Stimulated activated CD4-positive, alpha-beta T cell treated with anti-CD3 and anti-CD28 coated beads, Interleukin-4, amount 100 ng/mL, for 1 hour (primary cell): ENCODE results near the gene C14orf180.

Experiments
- DNase-seq: peaks from one replicate; pipeline ENCODE4 v3.0.0-alpha.2; 2020

Gene C14orf180

DNA sequence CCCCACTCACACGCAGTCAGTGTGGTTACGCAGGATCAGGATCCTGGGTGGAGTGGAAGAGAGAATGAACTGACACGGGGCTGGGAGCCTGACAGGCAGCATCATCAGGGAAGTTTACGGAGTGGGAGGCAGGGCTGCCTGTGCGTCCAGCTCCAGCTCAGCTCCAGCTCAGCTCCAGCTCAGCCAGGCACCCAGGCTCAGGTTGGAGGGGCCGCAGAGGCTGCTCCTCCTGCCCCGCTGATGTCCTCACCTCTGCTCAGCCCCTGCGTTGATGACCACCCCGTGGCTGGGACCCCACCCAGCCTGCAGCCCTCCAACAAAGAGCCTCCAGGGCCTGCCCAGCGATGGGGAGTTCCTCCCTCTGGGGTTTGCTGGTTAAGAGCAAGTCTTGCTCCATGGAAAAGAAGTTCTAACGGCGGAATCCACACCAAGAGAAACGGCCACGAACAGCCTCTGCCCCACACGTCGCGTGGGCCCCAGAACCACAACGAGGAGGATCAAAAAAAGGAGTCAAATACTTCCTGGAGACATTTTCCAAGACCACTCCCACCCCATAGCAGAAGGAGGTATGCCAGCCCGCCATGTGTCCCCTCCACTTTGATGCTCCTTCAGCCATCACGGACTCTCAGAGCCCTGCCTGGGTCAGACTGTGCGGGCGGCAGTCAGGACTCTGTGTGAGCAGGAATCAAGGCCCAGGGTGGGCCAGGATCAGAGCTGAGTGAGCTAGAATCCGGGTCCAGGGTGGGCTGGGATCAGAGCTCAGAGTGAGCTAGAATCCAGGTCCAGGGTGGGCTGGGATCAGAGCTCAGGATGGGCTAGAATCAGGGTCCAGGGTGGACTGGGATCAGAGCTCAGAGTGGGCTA is 17.7 kb upstream of the C14orf180 start:
- DNase-seq: no peak

DNA sequence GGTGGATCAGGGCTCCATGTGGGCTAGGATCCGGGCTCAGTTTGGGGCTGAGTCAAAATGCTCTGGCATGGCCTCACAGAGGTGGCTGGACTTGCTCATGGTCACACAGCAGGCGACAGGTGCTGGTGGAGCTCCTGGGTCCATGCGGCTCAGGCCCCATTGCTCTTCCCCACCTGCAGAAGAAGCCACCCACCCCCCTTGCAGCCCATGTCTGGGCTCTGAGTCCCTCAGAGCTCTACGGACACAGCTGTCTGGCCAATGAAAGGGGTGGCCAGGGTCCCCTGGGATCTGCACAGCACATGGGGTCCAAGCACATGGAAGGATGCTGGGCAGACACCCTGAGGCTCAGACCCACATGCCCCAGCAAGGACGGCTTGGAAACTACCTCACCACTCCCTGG is 17.0 kb upstream of the C14orf180 start:
- no peak for DNase-seq

DNA sequence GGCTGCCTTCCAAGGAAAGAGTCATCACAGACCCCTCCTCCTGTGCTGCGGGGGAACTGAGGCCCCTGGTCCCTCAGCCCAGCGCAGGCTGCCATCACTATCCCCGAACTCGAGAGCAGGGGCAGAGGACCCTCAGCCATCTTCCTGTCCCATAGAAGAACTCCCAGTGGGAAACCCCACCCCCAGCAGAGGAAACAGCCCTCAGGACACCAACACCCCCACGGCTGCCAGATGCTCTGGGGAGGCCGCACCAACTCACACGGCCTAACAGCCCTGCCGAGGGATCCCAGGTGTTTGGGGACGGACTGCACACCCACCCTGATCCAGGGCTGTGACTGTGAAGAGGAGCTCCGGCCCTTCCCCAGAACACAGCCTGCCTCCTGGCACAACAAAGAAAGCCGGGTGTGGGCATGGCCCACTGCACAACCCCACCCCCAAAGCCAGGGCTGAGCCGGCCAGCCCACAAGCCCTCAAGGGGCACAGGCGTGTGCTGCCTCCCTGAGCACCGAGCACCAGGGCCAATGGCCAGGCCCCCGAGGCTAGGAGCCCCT is 16.3 kb upstream of the C14orf180 start:
- no peak for DNase-seq

DNA sequence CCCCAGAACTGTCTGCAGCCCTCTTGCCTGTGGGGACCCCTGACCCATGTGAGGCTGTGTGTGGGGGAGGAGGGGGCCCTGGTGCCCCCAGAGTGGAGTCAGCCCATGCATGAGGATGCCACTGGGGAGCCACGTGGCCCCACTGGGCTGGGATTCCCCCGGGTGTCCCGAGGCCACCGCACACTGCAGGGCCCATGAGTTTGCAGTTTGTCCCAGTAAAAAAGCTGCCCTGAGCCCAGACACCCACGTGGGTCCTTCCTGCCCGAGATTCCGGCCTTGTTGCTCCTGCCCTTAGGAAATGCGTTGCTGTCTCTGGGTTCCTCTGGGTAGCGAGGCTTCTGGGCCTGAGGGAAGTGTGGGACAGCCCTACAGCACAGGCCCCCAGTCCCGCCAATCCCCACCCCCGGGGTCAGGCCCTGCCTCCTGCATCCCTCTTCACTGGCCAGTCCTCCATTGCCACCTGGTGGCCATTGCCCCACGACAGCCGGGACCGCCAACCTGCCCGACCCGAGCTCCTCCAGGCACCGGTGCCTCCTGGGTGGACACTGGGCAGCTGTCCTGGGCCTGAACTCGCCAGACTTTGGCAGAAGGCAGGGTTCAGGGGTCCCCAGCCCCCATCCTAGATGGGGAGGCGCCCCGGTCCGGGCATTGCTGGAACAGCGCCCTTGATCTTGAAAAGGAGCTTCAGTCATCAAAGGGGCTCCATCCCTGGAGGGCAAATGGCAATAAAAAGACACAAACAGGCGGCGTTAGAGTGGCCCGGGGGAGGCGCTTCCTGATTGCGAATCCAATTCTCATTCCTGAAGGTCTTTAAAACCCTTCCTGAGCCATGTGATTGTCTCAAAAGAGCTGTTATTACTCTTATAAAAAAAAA is 15.6 kb upstream of the C14orf180 start:
- peak; percentile 66 for DNase-seq

DNA sequence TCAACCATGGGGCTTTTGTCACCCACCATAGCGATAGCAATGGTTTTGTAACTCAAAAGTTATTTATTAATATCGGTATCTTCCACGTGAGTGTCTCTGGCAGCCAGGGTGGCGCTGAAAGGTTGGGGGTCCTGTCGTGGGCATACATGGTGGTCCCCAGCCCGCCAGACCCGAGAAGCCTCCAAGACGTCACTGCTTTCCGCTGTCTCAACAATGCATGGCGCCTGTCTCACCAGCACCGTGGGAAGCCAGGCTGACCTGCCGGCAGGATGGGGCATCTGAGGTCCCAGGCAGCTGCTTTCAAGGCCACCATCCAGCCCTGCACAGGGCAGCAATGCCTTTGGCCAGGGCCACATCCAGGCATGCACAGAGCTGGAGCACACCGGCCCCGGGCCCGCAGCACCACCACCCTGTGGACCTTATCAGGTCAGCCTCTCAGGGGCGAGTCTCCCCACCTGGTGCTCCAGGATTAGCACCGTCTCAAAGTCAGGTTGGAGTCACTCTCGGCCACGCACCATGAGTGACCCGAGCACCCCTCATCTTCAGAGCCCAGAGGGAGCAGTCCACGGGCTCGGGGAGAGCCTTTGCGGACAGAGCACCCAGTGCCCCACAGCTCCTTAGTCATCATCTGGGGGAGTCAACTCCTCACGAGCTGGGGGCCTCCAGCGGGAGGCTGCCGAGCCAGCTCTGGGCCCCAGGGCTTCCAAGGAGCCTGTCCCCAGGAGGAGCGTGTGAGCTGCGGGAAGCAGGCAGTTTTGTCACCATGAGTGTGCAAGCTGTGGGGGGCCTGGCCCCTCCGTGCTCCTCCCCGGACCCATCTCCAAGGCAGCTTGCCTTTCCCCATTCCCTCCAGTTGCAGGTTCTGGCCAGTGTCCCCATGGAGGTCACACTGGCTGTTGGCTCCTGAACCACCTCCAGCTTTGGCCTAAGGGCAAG is 14.6 kb upstream of the C14orf180 start:
- DNase-seq: no peak

DNA sequence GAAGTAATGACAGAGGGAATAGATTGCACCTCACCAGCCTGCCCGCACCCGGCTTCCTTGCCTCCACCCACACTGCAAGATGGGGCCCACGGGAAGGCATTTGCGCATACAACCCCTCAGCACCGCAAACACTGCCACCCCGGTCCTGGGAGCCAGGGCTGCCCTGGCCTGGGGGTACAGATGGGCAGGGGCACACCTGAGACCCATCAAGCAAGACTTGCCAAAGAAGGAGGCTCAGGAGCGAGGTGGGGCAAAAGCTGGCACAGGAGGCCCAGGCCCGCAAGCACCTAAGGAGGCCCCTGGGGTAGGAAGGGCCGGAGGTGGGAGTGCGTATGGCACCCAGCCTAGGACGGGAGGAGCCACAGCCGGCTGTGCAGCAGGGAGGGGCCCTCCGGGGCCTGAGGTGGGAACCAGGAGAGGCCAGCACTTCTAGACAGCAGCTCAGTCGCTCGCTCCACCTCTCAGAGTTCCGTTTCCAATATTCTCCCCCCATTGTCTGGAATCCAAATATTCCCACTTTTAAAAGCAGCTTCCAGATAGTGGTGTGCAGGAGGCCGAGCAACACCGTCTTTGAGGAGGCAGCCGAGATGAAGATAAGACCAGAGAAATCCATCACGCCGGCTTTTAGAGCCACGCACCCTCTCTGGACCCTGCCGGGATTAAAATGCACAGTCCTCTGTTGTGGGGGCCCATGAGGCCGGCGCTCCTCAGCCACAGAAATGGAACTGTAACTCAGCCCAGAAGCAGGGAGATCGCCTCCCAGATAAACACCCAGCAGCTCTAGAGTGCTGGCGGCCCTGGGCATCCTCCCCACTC is 12.2 kb upstream of the C14orf180 start:
- DNase-seq: no peak

DNA sequence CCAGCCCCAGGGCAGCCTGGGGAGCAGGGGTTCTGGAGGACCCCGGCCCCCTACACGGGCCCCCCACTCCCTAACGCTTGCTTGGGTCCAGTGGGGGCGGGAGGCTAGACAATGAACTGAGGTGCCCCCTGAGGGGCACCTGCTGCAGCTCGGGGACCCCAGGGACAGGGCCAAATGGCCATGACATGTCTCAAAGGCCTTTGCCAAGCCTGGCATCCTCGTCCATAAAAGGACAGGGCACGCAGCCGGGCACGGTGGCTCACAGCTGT is 11.7 kb upstream of the C14orf180 start:
- DNase-seq: no peak

DNA sequence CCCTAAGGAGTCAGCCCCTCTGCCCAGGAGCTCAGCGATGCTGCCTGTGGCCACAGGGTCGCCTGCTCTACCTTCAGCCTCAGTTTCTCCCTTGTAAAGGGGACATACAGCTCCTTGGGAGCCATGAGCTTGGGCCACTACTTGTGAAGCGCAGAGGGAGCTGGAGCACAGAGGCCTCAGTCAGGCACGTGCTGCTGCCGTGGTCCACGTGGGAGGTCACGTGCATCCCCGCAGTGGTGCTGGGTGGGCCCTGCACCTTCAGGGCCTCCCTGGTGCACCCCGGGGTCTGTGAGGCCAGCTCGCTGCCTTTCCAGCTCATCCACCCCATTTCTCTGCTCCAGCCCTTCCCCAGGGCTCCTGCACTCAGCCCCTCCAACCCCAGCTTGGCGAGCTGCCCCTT is 10.9 kb upstream of the C14orf180 start:
- DNase-seq: no peak

DNA sequence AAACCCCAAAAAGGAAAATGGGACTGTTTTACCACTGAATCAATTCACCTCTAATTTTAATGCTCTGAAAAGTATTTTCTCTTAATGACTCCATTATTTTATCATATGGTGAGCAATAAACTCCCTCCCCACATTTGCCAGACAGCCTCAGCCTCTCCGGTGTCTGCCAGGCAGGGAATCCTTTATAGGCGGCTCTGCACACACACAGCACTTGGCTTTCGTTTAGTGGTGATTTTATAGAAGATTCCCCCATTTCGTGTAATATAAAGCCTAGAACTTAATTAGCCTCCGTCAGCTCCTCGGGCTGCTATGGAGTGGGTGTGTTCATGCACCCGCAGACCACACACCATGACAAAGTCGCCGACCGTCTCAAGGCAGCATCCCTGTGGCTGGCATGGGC is 10.1 kb upstream of the C14orf180 start:
- no peak for DNase-seq

DNA sequence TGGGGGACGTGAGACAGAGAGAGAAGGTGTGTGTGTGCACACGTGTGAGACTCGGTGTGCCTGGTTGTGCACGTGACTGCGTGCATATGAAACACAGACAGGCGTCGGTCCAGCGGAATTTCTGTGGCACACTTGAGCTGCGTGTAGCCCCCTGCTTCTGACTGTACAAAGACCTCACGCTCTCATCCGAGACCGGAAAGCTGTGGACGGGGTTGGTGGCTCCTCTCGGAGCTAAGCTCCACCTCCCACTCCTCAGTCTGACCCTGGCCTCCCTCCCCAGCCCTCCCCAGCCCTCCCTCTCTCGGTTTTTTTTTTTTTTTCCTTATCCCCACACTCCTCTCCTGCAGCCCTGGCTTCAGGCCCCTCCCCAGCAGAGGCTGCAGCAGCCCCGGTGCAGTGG is 8.3 kb upstream of the C14orf180 start:
- DNase-seq: no peak

DNA sequence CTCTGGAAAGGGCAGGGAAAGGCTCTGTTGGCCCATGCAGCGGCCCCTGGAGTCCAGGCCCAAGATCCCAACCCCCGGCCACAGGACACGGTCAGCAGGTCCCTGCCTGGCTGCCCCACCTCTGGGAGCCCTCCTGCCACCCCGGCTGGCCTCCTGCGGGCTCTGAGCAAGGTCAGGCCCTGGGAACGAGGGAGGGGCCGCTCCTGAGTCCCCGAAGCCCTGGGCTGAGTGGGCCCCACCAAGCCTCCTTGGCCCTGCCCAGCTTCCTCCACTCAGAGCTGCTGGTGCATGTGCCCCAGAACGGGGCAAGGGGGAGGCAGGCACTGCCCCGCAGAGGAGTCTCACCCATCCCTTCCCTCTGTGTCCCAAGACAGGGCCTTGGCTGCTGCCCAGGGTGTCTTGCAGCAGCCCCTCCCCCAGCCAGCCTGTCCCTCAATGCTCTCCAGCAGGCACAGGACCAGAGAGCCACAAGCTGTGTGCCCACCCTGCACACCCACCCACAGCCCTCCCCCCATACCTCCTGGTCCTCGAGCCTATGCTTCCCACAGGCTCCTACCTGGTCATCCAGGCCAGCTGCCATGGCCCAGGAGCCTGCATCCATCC is 7.4 kb upstream of the C14orf180 start:
- DNase-seq: no peak

DNA sequence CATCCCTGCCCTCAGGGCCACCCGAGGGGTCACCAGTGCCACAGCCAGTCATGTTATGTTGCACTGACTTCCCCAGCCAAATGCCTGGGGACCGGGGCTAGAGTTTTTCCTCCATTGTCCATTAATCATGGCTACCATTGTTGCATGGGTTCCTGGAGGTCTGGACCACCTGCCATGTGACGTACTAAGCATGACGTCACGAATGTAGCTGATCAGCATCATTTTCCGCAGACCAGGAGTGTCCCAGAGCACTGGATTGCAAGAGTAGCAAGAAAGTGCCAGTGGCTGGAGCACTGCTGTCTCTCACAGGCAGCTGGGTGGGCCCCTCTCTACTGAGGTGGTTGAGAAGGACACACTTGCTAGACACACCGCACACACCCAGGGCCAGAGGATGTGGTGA is 6.9 kb upstream of the C14orf180 start:
- DNase-seq: no peak

DNA sequence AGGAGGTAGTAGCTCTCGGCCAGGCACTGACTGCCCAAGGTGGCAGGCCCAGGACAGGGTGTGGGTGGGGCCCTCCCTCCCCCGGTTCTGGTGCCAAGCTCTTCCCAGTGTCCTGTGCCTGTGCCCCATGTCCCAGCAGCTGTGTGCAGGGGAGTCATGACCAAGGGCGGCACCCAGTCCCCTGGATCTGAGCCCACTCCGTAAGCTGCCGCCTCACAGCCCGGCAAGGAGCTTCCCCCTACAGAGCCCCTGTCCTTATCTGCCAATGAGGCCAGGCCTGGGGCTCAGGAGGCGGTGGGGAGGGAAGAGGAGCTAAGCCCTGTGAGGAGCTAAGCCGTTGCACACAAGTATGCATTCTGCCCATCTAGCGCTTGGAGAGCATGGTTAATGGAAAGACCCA is 5.6 kb upstream of the C14orf180 start:
- no peak for DNase-seq

DNA sequence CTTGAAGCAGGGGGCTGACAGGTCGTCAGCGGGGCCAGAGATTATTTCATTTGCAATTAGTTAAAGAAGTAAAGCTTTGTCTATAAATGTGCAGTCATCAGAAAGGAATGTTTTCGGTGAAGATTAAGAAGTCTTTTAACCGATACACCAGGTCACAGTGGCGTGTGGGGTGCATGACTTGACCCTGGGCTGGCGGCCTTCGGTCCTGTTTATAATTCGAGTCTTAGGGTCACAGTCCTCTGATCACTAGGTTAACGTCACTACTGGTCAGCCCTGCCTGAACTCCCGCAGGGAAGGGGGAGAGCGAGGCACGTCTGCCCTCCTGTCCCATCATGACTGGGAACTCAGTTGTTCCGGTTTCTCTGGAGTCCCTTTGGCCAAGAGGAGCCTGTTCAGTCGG is 5.0 kb upstream of the C14orf180 start:
- DNase-seq: no peak

DNA sequence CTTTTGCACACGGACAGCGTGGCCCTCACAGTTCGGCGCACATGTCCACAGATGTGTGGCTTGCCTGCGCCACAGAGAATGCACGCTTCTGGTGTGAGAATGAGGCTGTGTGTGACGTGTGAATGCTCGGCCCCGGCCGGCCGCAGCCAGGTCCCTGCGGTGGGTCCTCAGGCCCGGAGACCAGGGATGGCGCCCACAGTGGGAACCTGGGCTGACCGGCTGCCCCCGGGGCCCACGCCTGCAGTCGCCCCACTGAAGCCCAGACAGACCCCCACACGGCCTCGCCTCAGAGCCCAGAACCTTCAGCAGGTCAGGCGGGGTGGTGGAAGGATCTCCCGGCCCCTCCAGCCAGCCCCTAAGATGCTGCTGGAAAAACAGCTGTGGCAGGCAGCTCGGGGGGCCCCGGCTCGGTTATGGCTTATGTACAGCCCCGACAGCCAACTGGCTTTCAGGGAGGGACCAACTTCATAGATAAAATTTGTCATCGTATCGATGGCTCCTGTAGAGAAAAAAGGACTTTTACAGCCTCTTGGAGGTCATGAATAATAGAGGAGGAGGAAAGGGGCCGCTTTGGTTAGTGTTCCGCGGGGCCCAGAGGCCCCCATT is 4.5 kb upstream of the C14orf180 start:
- no peak for DNase-seq

DNA sequence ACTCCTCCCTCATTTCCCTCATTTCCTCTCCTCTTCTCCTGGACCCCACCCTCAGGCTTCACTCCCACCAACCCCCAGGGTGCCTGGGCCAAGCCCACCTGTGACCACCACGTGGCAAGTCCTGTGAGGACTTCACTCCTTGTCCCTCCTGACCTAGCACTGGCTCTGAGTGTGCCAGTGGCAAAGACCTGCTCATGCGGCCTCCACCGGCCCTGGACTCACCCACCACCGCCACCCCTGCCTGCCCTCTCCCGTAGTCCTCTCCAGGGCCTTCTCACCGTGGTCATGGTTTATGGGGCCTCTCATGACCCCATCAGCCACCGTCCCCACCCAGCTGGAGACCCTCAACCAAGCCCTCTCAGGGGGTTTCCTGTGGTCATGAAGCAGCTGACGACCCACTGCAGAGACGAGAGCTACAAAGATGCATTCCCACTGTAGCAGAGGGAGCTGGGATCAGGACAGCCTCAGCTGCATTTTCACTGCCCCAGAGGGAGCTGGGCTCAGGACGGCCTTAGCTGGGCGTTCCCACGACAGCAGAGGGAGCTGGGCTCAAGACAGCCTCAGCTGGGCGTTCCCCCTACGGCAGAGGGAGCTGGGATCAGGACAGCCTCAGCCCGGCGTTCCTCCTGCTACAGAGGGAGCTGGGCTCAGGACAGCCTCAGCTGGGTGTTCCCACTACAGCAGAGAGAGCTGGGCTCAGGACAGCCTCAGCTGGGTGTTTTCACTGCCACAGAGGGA is 3.2 kb upstream of the C14orf180 start:
- DNase-seq: no peak

DNA sequence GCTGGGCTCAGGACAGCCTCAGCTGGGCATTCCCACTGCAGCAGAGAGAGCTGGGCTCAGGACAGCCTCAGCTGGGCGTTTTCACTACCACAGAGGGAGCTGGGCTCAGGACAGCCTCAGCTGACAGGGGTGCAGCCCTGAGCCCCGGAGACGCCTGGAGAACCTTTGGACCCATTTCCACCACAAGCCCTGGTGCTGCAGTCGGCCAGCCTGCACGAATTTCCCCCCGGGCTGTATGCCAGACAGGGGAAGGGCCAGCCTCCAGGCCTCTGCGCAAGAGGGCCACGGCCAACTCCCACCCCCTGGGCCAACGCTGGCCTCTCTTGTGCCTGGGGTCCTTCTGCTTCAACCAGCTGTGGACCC is 2.6 kb upstream of the C14orf180 start:
- no peak for DNase-seq

DNA sequence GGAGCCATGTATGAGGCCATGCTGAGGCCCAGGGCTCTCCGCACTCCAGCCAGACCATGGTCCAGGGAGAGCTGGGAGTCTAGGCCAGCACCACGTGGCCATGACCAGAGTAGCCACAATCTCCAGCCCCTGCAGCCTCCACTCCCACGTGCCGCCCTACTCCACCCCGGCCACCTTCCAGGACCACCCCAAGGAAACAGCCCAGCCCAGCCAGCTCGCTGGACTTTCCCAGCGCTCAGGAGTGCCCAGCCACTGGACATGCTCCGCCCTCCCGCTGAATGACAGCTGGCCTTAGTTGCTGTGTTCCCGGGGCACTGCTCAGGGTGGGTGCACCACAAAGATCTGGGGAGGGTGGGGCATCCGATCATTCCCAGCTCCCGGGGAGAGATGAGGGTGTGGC is 2.1 kb upstream of the C14orf180 start:
- DNase-seq: no peak

DNA sequence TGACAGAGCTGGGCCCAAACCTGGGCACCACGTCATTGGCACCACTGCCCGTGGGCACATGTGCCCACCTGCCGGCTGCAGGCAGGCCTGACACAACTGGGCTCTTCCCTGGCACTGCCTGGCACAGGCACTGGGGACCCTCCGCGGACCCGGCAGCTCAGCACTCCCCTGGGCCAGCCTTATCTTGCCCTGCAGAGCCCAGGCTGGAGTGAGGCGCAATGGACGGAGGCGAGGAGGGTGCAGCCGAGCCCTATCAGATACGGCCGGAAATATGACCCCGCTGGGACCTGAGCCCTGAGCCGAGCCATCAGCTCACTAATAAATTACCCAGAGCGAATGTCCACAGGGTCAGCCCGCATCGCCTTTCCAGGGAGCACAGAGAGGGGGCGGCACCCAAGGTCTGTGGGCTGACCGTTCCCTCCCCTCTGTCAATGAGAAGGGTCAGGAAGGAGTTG is 1.7 kb upstream of the C14orf180 start:
- DNase-seq: no peak

DNA sequence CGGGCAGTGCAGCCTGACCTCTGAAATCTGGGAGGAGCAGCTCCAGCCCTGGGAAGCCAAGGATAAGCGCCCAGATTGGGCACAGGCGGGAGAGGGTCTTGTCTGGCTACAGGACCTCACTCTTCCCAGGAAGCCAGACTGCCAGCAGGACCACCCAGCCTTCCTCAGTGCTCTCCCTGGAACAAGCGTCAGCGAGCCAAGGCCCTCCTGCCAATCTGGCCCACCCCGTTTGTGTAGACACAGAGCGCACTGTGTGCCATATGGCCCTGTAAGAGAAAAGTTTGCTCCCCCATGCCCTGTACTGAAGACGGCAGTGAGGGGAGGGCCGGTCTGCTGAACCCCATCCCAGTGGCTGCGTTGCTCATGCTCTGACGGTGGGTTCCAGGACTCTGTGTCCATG is 1.2 kb upstream of the C14orf180 start:
- DNase-seq: no peak
